ENCODE data around the gene KCND3.

Gene KCND3

GRCh38 chr1:111982428-111982827, 7.0 kb downstream of the KCND3 start (continued):
- TF ChIP-seq RARB (CRISPR knock-in tag; IDR thresholded peaks at IDR 0.05) (no peak), ZNF565 (CRISPR knock-in tag; conservative IDR thresholded peaks at IDR 0.05; ENCODE audit: low read depth) (no peak), ZNF8 (CRISPR knock-in tag; IDR thresholded peaks at IDR 0.05) (no peak), POU6F1 (CRISPR knock-in tag; IDR thresholded peaks at IDR 0.05; ENCODE audit: borderline replicate concordance, low read depth) (no peak), ZC3H10 (CRISPR knock-in tag; IDR thresholded peaks at IDR 0.05) (no peak), ARNTL (CRISPR knock-in tag; IDR thresholded peaks at IDR 0.05; ENCODE audit: borderline replicate concordance, low read depth) (no peak)

- ATAC-seq, result no peak
- no peak for TF ChIP-seq ESRRG (CRISPR knock-in tag; IDR thresholded peaks at IDR 0.05)
- no peak for TF ChIP-seq OSR1 (CRISPR knock-in tag; IDR thresholded peaks at IDR 0.05)
- no peak for TF ChIP-seq ZNF8 (CRISPR knock-in tag; IDR thresholded peaks at IDR 0.05)
- no peak for TF ChIP-seq GLIS3 (CRISPR knock-in tag; IDR thresholded peaks at IDR 0.05)
- TF ChIP-seq ARNTL (CRISPR knock-in tag; IDR thresholded peaks at IDR 0.05; ENCODE audit: borderline replicate concordance, low read depth), result no peak
- TF ChIP-seq BACH2 (CRISPR knock-in tag; IDR thresholded peaks at IDR 0.05; ENCODE audit: borderline replicate concordance), result no peak
- no peak for TF ChIP-seq ZFP3 (CRISPR knock-in tag; IDR thresholded peaks at IDR 0.05)
- TF ChIP-seq POU6F1 (CRISPR knock-in tag; IDR thresholded peaks at IDR 0.05; ENCODE audit: borderline replicate concordance, low read depth), result no peak
- TF ChIP-seq TOX (CRISPR knock-in tag; IDR thresholded peaks at IDR 0.05; ENCODE audit: borderline replicate concordance), result no peak
- TF ChIP-seq ISL1 (CRISPR knock-in tag; IDR thresholded peaks at IDR 0.05), result no peak
- no peak for TF ChIP-seq PATZ1 (CRISPR knock-in tag; IDR thresholded peaks at IDR 0.05; ENCODE audit: borderline replicate concordance)
- no peak for TF ChIP-seq CSRNP3 (CRISPR knock-in tag; IDR thresholded peaks at IDR 0.05)
- TF ChIP-seq ZNF70 (CRISPR knock-in tag; IDR thresholded peaks at IDR 0.05), result no peak
Measured at GRCh38 chr1:111981871-111982270, 7.6 kb downstream of the KCND3 start.

GRCh38 chr1:111981090-111981489, 8.4 kb downstream of the KCND3 start:
- ATAC-seq, result no peak

GRCh38 chr1:111980686-111981085, 8.8 kb downstream of the KCND3 start:
- ATAC-seq, result no peak
- no peak for TF ChIP-seq ZNF8 (CRISPR knock-in tag; IDR thresholded peaks at IDR 0.05)
- no peak for TF ChIP-seq CSRNP3 (CRISPR knock-in tag; IDR thresholded peaks at IDR 0.05)
- TF ChIP-seq GLIS3 (CRISPR knock-in tag; IDR thresholded peaks at IDR 0.05), result no peak
- no peak for TF ChIP-seq BACH2 (CRISPR knock-in tag; IDR thresholded peaks at IDR 0.05; ENCODE audit: borderline replicate concordance)
- no peak for TF ChIP-seq POU6F1 (CRISPR knock-in tag; IDR thresholded peaks at IDR 0.05; ENCODE audit: borderline replicate concordance, low read depth)
- TF ChIP-seq OSR1 (CRISPR knock-in tag; IDR thresholded peaks at IDR 0.05), result no peak
- no peak for TF ChIP-seq ESRRG (CRISPR knock-in tag; IDR thresholded peaks at IDR 0.05)
- TF ChIP-seq ZNF565 (CRISPR knock-in tag; conservative IDR thresholded peaks at IDR 0.05; ENCODE audit: low read depth), result no peak
- no peak for TF ChIP-seq ZNF70 (CRISPR knock-in tag; IDR thresholded peaks at IDR 0.05)
- TF ChIP-seq ZC3H10 (CRISPR knock-in tag; IDR thresholded peaks at IDR 0.05), result no peak
- TF ChIP-seq ISL1 (CRISPR knock-in tag; IDR thresholded peaks at IDR 0.05), result no peak

More at GRCh38 chr1:111981090-111981489, 8.4 kb downstream of the KCND3 start:
- no peak for TF ChIP-seq POU6F1 (CRISPR knock-in tag; IDR thresholded peaks at IDR 0.05; ENCODE audit: borderline replicate concordance, low read depth)
- no peak for TF ChIP-seq PPARA (CRISPR knock-in tag; IDR thresholded peaks at IDR 0.05; ENCODE audit: borderline replicate concordance)

Data from SK-N-SH treated with all-trans-retinoic acid at 6 μM for 48 hours (cell line).